Ascending aorta (tissue), 2 donors: ENCODE results near the gene GAP43. TPM values are rescaled to one million over a fixed set of nuclear protein-coding genes. Genes with fewer than 3 reads are reported as not detected.

Experiments used
- DNase-seq, 2 donors: peaks; one replicate each; pipeline ENCODE4 v3.0.0-alpha.2; 2019; ENCODE audit warnings: low spot score in 2 of 2
- H3K27ac ChIP-seq, 2 donors: fragments of 200-600 bp; sonication (generic); one replicate each; pipeline ENCODE4 v1.5.1; 2016 to 2017; ENCODE audit warnings: mild to moderate bottlenecking in 1 of 2
- H3K27me3 ChIP-seq: fragments of 200-600 bp; sonication (generic); one replicate; pipeline ENCODE4 v1.5.1; 2017
- H3K36me3 ChIP-seq, 2 donors: fragments of 200-600 bp; sonication (generic); one replicate each; pipeline ENCODE4 v1.5.1; 2016
- H3K4me1 ChIP-seq, 2 donors: fragments of 200-600 bp; sonication (generic); one replicate each; pipeline ENCODE4 v1.5.1; 2016 to 2017; ENCODE audit warnings: mild to moderate bottlenecking in 1 of 2
- H3K4me3 ChIP-seq, 2 donors: fragments of 200-600 bp; sonication (generic); one replicate each; pipeline ENCODE4 v1.5.1; 2016 to 2017; ENCODE audit warnings: mild to moderate bottlenecking in 1 of 2
- H3K9me3 ChIP-seq, 2 donors: fragments of 200-600 bp; sonication (generic); one replicate each; pipeline ENCODE4 v1.5.1; 2016
- CTCF ChIP-seq, 3 experiments: fragments of 200-600 bp in 2 of 3; fragments of 450-650 bp in 1 of 3; sonication (generic) in 2 of 3; IDR thresholded peaks; one replicate each; pipeline ENCODE4 v1.5.1; 2016 to 2019; ENCODE audit warnings: antibody characterized with exemption in 3 of 3, mild to moderate bottlenecking in 1 of 3, moderate library complexity in 1 of 3
- intact Hi-C: fragments of 100-400 bp; cut with DNase I; formaldehyde crosslinking; loops from one replicate; pipeline ENCODE4 v1.15.1; 2023
- total RNA-seq: library from RNA; depleted of rRNA; stranded (reverse); fragments of >200 nt; gene quantifications from one replicate; pipeline ENCODE4 v1.1.0, GENCODE V29; 2016

The GAP43 gene
- total RNA-seq, 1 donor from 2014 or later, result 0.21 TPM

- Histone ChIP-seq H3K27me3 (no peaks in the 10 kb centered on the region), H3K27ac (no peak overlapping the region), H3K4me1 (peaks cover 0 to 8% of the 10 kb centered on the region in 2 donors), H3K4me3 (no peak overlapping the region), H3K36me3 (no peaks in the 10 kb centered on the region), H3K9me3 (no peaks in the 10 kb centered on the region)
- intact Hi-C loops, result no loop called here
- no peak for DNase-seq
- TF ChIP-seq CTCF (IDR thresholded peaks at IDR 0.05), result no peak
Measured at GRCh38 chr3:115628075-115628412, 4.7 kb downstream of the GAP43 start.

- Histone ChIP-seq H3K9me3 (no peaks in the 10 kb centered on the region), H3K27ac (no peak overlapping the region), H3K36me3 (no peaks in the 10 kb centered on the region), H3K27me3 (no peaks in the 10 kb centered on the region), H3K4me3 (no peak overlapping the region), H3K4me1 (no peaks in the 10 kb centered on the region)
- DNase-seq, result no peak
- TF ChIP-seq CTCF (IDR thresholded peaks at IDR 0.05), result no peak
- intact Hi-C loops, result no loop called here
Measured at GRCh38 chr3:115630850-115631249, 7.5 kb downstream of the GAP43 start.

- Histone ChIP-seq H3K36me3 (no peaks in the 10 kb centered on the region), H3K4me1 (no peaks in the 10 kb centered on the region), H3K27me3 (no peaks in the 10 kb centered on the region), H3K9me3 (no peaks in the 10 kb centered on the region), H3K27ac (no peak overlapping the region), H3K4me3 (no peak overlapping the region)
- no peak for DNase-seq
- TF ChIP-seq CTCF (IDR thresholded peaks at IDR 0.05), result no peak
- intact Hi-C loops, result no loop called here
Measured at GRCh38 chr3:115632026-115632425, 8.7 kb downstream of the GAP43 start.

- DNase-seq, result no peak
- Histone ChIP-seq H3K9me3 (no peaks in the 10 kb centered on the region), H3K36me3 (no peaks in the 10 kb centered on the region), H3K27me3 (no peaks in the 10 kb centered on the region), H3K27ac (no peak overlapping the region), H3K4me1 (no peaks in the 10 kb centered on the region), H3K4me3 (no peak overlapping the region)
- intact Hi-C loops, result no loop called here
- TF ChIP-seq CTCF (IDR thresholded peaks at IDR 0.05), result no peak
Measured at GRCh38 chr3:115633467-115633866, 10.2 kb downstream of the GAP43 start.

- Histone ChIP-seq H3K4me1 (no peaks in the 10 kb centered on the region), H3K27me3 (no peaks in the 10 kb centered on the region), H3K27ac (no peak overlapping the region), H3K4me3 (no peak overlapping the region), H3K9me3 (no peaks in the 10 kb centered on the region), H3K36me3 (no peaks in the 10 kb centered on the region)
- DNase-seq, result no peak
- intact Hi-C loops, result no loop called here
- no peak for TF ChIP-seq CTCF (IDR thresholded peaks at IDR 0.05)
Measured at GRCh38 chr3:115634052-115634451, 10.7 kb downstream of the GAP43 start.

GRCh38 chr3:115635406-115635805 lies 12.1 kb downstream of the GAP43 start:
- no peaks in the 10 kb centered on the region for H3K9me3 ChIP-seq
- TF ChIP-seq CTCF (IDR thresholded peaks at IDR 0.05), result no peak
- intact Hi-C loops, result no loop called here

More at GRCh38 chr3:115635406-115635805, 12.1 kb downstream of the GAP43 start:
- no peak for DNase-seq
- no peaks in the 10 kb centered on the region for H3K27me3 ChIP-seq
- no peaks in the 10 kb centered on the region for H3K4me1 ChIP-seq
- no peak overlapping the region for H3K27ac ChIP-seq
- H3K4me3 ChIP-seq, result no peak overlapping the region
- no peaks in the 10 kb centered on the region for H3K36me3 ChIP-seq
